Mammary epithelial cell (primary cell): Measurements from ENCODE around the gene VWA8.

Source experiments
- EZH2 ChIP-seq: IDR thresholded peaks from 2 replicates; pipeline ENCODE4 v1.6.1; 2012; ENCODE audit warnings: low read length, inconsistent platforms, borderline replicate concordance
- TF ChIP-seq, protein P1 (sequence below), 2 donors: IDR thresholded peaks in 1 of 2; conservative IDR thresholded peaks in 1 of 2; 2 replicates each; pipeline ENCODE4 v1.5.1; 2011 to 2012; ENCODE audit warnings: inconsistent platforms in 2 of 2, low read length in 2 of 2, mild to moderate bottlenecking in 2 of 2, control low read depth in 1 of 2, low read depth in 1 of 2; ENCODE audit not compliant: insufficient read depth in 1 of 2; ENCODE audit errors: extremely low read depth in 1 of 2

DNA sequence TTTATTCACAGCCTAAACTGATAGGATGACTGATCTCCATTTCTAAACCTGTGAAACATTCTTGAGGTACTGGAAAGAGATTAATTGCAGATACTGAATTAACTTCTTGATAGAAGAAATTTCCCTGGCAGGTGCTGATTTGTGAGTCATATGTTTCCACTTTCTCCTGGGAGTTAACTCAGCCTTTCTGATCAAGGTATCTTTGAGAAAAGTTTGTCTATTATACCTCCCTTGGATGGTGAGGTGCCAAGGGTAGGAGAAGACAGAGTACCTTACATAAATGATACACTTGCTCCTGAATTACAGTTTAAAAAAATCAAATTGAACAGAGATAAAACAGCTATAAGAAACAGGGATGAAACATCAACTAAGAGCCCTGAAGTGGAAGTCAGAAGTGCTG is 380.6 kb downstream of the VWA8 start:
- no peak for TF ChIP-seq EZH2
- TF ChIP-seq, protein P1, sequence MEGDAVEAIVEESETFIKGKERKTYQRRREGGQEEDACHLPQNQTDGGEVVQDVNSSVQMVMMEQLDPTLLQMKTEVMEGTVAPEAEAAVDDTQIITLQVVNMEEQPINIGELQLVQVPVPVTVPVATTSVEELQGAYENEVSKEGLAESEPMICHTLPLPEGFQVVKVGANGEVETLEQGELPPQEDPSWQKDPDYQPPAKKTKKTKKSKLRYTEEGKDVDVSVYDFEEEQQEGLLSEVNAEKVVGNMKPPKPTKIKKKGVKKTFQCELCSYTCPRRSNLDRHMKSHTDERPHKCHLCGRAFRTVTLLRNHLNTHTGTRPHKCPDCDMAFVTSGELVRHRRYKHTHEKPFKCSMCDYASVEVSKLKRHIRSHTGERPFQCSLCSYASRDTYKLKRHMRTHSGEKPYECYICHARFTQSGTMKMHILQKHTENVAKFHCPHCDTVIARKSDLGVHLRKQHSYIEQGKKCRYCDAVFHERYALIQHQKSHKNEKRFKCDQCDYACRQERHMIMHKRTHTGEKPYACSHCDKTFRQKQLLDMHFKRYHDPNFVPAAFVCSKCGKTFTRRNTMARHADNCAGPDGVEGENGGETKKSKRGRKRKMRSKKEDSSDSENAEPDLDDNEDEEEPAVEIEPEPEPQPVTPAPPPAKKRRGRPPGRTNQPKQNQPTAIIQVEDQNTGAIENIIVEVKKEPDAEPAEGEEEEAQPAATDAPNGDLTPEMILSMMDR (conservative IDR thresholded peaks at IDR 0.05 in 1 of 2, IDR thresholded peaks at IDR 0.05 in 1 of 2; ENCODE audit: extremely low read depth in 1 of 2, insufficient read depth in 1 of 2, low read depth in 1 of 2, low read length in 2 of 2), result no peak
